A673 (cell line): ENCODE measurements around the gene CYFIP2. TPM values are rescaled to one million over a fixed set of nuclear protein-coding genes. Genes with fewer than 3 reads are reported as not detected.

Experiments
- BruUV-seq: library from RNA; stranded (reverse); fragments of 400-500 nt; replicated peaks from 2 replicates; lab custom pipeline; 2021; lab: Mats Ljungman, UMichigan
- CTCF ChIA-PET: fragments of 300-600 bp; sonication (Branson Sonifier 250); formaldehyde crosslinking; loops from one replicate; lab custom pipeline; 2022; ENCODE audit warnings: antibody characterized with exemption; lab: Charles Lee
- POLR2A ChIA-PET: fragments of 300-600 bp; sonication (Branson Sonifier 250); formaldehyde crosslinking; loops from one replicate; lab custom pipeline; 2022; ENCODE audit warnings: antibody characterized with exemption; ENCODE audit not compliant: low non-redundant PET; lab: Charles Lee
- DNase-seq: peaks from one replicate; pipeline ENCODE4 v3.0.0-alpha.2; 2015; ENCODE audit warnings: low spot score
- H3K27ac ChIP-seq: fragments of 200-600 bp; sonication (generic); 2 replicates; pipeline ENCODE4 v1.5.1; 2016; ENCODE audit warnings: mixed run types, low read depth, mild to moderate bottlenecking, mixed read lengths, antibody characterized with exemption, low read length; ENCODE audit not compliant: poor library complexity, severe bottlenecking
- H3K27me3 ChIP-seq: fragments of 200-600 bp; sonication (generic); replicated peaks from 2 replicates; pipeline ENCODE4 v1.6.1; 2017; ENCODE audit warnings: mixed run types, low read depth, mild to moderate bottlenecking, mixed read lengths, antibody characterized with exemption, low read length; ENCODE audit not compliant: insufficient read depth, poor library complexity
- H3K36me3 ChIP-seq: fragments of 200-600 bp; sonication (generic); 2 replicates; pipeline ENCODE4 v1.6.1; 2016; ENCODE audit warnings: mixed run types, mild to moderate bottlenecking, mixed read lengths, antibody characterized with exemption, low read length; ENCODE audit not compliant: insufficient read depth, poor library complexity, severe bottlenecking
- H3K4me1 ChIP-seq: fragments of 200-600 bp; sonication (generic); 2 replicates; pipeline ENCODE4 v1.6.1; 2017; ENCODE audit warnings: mixed run types, mild to moderate bottlenecking, mixed read lengths, antibody characterized with exemption, low read length; ENCODE audit not compliant: insufficient read depth, poor library complexity, severe bottlenecking
- H3K4me3 ChIP-seq: fragments of 200-600 bp; sonication (generic); 2 replicates; pipeline ENCODE4 v1.5.1; 2016; ENCODE audit warnings: low read depth, mixed run types, mild to moderate bottlenecking, mixed read lengths, low read length; ENCODE audit not compliant: poor library complexity, severe bottlenecking
- H3K9me3 ChIP-seq: fragments of 200-600 bp; sonication (generic); 2 replicates; pipeline ENCODE4 v1.6.1; 2016; ENCODE audit warnings: mixed run types, low read depth, mild to moderate bottlenecking, mixed read lengths, antibody characterized with exemption, low read length; ENCODE audit not compliant: poor library complexity, severe bottlenecking
- CTCF ChIP-seq: fragments of 300-800, 200-600 bp; sonication (generic); conservative IDR thresholded peaks from 2 replicates; pipeline ENCODE4 v1.5.1; 2017; ENCODE audit warnings: low read depth, mild to moderate bottlenecking, antibody characterized with exemption, low read length, moderate library complexity, mixed read lengths
- EZH2 ChIP-seq: fragments of 200-600 bp; sonication (generic); IDR thresholded peaks from 2 replicates; pipeline ENCODE4 v1.6.1; 2017; ENCODE audit warnings: borderline replicate concordance, low read depth, mild to moderate bottlenecking, mixed read lengths, antibody characterized with exemption, low read length; ENCODE audit not compliant: poor library complexity, severe bottlenecking
- intact Hi-C: fragments of 100-400 bp; cut with micrococcal nuclease; formaldehyde crosslinking; loops from one replicate; pipeline ENCODE4 v1.10.0; 2022; ENCODE audit not compliant: unreplicated experiment
- total RNA-seq: library from RNA; stranded (reverse); gene quantifications from 2 replicates; pipeline ENCODE4 v1.2.3, GENCODE V29; 2021

Gene CYFIP2
- total RNA-seq, 1 experiment from 2014 or later = 17.2 TPM

- intact Hi-C loops = no loop called here
- no peak overlapping the region for H3K4me3 ChIP-seq
- no peaks in the 10 kb centered on the region for H3K9me3 ChIP-seq
- TF ChIP-seq EZH2 (no peak), CTCF (no peak)
- no peak overlapping the region for H3K27ac ChIP-seq
- POLR2A ChIA-PET = no interaction called here
- H3K4me1 ChIP-seq = no peaks in the 10 kb centered on the region
- CTCF ChIA-PET = no interaction called here
- BruUV-seq = no TSS peak
- no peaks in the 10 kb centered on the region for H3K27me3 ChIP-seq
- H3K36me3 ChIP-seq = no peaks in the 10 kb centered on the region
- no peak for DNase-seq
Measured at GRCh38 chr5:157225469-157226422, 40.2 kb upstream of the CYFIP2 start.

GRCh38 chr5:157230610-157231009 is 35.3 kb upstream of the CYFIP2 start:
- TF ChIP-seq EZH2 (no peak), CTCF (no peak)
- H3K4me1 ChIP-seq = no peaks in the 10 kb centered on the region
- no peak overlapping the region for H3K27ac ChIP-seq
- no peaks in the 10 kb centered on the region for H3K9me3 ChIP-seq
- no peaks in the 10 kb centered on the region for H3K36me3 ChIP-seq
- H3K27me3 ChIP-seq = no peaks in the 10 kb centered on the region
- BruUV-seq = no TSS peak
- H3K4me3 ChIP-seq = no peak overlapping the region
- ChIA-PET CTCF (no interaction called here), POLR2A (no interaction called here)
- DNase-seq = no peak
- intact Hi-C loops = no loop called here

- no TSS peak for BruUV-seq
- POLR2A ChIA-PET = no interaction called here
- CTCF ChIA-PET = no interaction called here
- intact Hi-C loops = no loop called here
- Histone ChIP-seq H3K27me3 (no peaks in the 10 kb centered on the region), H3K9me3 (no peaks in the 10 kb centered on the region), H3K27ac (no peak overlapping the region), H3K4me1 (no peaks in the 10 kb centered on the region), H3K36me3 (no peaks in the 10 kb centered on the region), H3K4me3 (no peak overlapping the region)
- no peak for DNase-seq
- TF ChIP-seq EZH2 = no peak
- TF ChIP-seq CTCF = no peak
Measured at GRCh38 chr5:157232706-157233105, 33.2 kb upstream of the CYFIP2 start.
